Chondrocyte (in vitro differentiated cells): ENCODE measurements around the gene OR4K13. TPM values are rescaled to one million over a fixed set of nuclear protein-coding genes. Genes with fewer than 3 reads are reported as not detected.

ENCODE experiments used
- DNase-seq: peaks from one replicate; pipeline ENCODE4 v3.0.0; 2021; ENCODE audit warnings: mixed read lengths, low spot score
- H3K27ac Mint-ChIP-seq: one replicate; pipeline ENCODE4 v1.8.0; 2021; ENCODE audit warnings: mild to moderate bottlenecking, moderate library complexity, mixed read lengths; ENCODE audit not compliant: unreplicated experiment
- H3K27me3 Mint-ChIP-seq: 2 replicates; pipeline ENCODE4 v1.8.0; 2021; ENCODE audit warnings: low read depth, mixed read lengths
- H3K36me3 Mint-ChIP-seq: 2 replicates; pipeline ENCODE4 v1.8.0; 2021; ENCODE audit warnings: low read depth, mixed read lengths
- H3K4me1 Mint-ChIP-seq: 2 replicates; pipeline ENCODE4 v1.8.0; 2021; ENCODE audit warnings: low read depth, mild to moderate bottlenecking, mixed read lengths
- H3K4me3 Mint-ChIP-seq: one replicate; pipeline ENCODE4 v1.8.0; 2021; ENCODE audit warnings: mild to moderate bottlenecking, moderate library complexity, mixed read lengths; ENCODE audit not compliant: unreplicated experiment
- H3K9me3 Mint-ChIP-seq: 2 replicates; pipeline ENCODE4 v1.8.0; 2021; ENCODE audit warnings: low read depth, mixed read lengths
- CTCF ChIP-seq: fragments of 200-600 bp; sonication (generic); IDR thresholded peaks from 2 replicates; pipeline ENCODE4 v1.5.0; 2021; ENCODE audit warnings: antibody characterized with exemption, mild to moderate bottlenecking, moderate library complexity
- total RNA-seq: library from RNA; stranded (reverse); gene quantifications from 3 replicates; pipeline ENCODE4 v1.2.1, GENCODE V29; 2021

OR4K13 gene
- total RNA-seq, 1 donor from 2014 or later, result not detected

DNA sequence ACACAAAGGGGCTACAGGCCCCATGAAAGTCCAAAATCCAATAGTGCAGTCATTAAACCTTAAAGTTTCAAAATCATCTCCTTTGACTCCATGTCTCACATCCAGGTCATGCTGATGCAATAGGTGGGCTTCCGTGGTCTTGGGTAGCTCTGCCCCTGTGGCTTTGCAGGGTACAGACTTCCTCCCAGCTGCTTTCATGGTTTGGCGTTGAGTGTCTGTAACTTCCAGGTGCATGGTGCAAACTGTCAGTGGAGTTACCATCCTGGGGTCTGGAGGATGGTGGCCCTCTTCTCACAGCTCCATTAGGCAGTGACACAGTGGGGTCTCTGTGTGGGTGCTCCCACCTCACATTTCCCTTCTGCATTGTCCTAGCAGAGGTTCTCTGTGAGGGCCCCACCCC, 42.4 kb downstream of the OR4K13 start:
- peaks cover 66% of the 10 kb centered on the region for H3K9me3 Mint-ChIP-seq
- H3K27me3 Mint-ChIP-seq, result no peaks in the 10 kb centered on the region
- H3K4me3 Mint-ChIP-seq, result no peak overlapping the region
- H3K4me1 Mint-ChIP-seq, result no peaks in the 10 kb centered on the region
- no peak for TF ChIP-seq CTCF
- DNase-seq, result no peak
- no peaks in the 10 kb centered on the region for H3K36me3 Mint-ChIP-seq
- no peak overlapping the region for H3K27ac Mint-ChIP-seq

Other genes with a start within 250 kb of the OR4K13 start
- not detected in 3 replicates for gene OR4N2, start 232.3 kb downstream of the OR4K13 start, total RNA-seq
- not detected in 3 replicates for gene OR4K2, start 160.9 kb downstream of the OR4K13 start, total RNA-seq
- not detected in 3 replicates for gene OR4K5, start 115.4 kb downstream of the OR4K13 start, total RNA-seq
- not detected in 3 replicates for gene OR4K1, start 105.1 kb downstream of the OR4K13 start, total RNA-seq
- gene OR4K15, start 60.4 kb downstream of the OR4K13 start, total RNA-seq, result not detected in 3 replicates
- not detected in 3 replicates for gene OR4Q2, start 33.9 kb downstream of the OR4K13 start, total RNA-seq
- not detected in 3 replicates for gene OR4K14, start 16.7 kb downstream of the OR4K13 start, total RNA-seq
- not detected in 3 replicates for gene OR4L1, start 24.0 kb upstream of the OR4K13 start, total RNA-seq
- gene OR4K17, start 74.7 kb upstream of the OR4K13 start, total RNA-seq, result not detected in 3 replicates
- not detected in 3 replicates for gene OR4N5, start 102.8 kb upstream of the OR4K13 start, total RNA-seq
- gene OR11G2, start 154.9 kb upstream of the OR4K13 start, total RNA-seq, result not detected in 3 replicates
- gene OR11H6, start 187.7 kb upstream of the OR4K13 start, total RNA-seq, result not detected in 3 replicates
- gene OR11H7, start 192.9 kb upstream of the OR4K13 start, total RNA-seq, result not detected in 3 replicates
- not detected in 3 replicates for gene OR11H4, start 203.2 kb upstream of the OR4K13 start, total RNA-seq